ENCODE data around the gene GMNN.
"Not testable (repeated sequence)": the region's sequence is repeated elsewhere in the genome, so short reads cannot be mapped to it uniquely, and the experiment has no call there.

DNA sequence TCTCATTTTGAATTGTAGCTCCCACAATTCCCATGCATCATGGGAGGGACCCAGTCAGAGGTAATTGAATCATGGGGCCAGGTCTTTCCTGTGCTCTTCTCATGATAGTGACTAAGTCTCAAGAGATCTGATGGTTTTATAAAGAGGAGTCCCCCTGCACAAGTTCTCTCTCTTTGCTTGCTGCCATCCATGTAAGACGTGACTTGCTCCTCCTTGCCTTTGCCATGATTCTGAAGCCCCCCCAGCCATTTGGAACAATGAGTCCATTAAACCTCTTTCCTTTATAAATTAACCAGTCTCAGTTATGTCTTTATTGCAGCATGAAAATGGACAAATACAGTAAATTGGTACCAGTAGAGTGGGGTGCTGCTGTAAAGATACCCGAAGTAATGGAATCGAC is 44.1 kb upstream of the GMNN start:
- TF ChIP-seq, protein P1, sequence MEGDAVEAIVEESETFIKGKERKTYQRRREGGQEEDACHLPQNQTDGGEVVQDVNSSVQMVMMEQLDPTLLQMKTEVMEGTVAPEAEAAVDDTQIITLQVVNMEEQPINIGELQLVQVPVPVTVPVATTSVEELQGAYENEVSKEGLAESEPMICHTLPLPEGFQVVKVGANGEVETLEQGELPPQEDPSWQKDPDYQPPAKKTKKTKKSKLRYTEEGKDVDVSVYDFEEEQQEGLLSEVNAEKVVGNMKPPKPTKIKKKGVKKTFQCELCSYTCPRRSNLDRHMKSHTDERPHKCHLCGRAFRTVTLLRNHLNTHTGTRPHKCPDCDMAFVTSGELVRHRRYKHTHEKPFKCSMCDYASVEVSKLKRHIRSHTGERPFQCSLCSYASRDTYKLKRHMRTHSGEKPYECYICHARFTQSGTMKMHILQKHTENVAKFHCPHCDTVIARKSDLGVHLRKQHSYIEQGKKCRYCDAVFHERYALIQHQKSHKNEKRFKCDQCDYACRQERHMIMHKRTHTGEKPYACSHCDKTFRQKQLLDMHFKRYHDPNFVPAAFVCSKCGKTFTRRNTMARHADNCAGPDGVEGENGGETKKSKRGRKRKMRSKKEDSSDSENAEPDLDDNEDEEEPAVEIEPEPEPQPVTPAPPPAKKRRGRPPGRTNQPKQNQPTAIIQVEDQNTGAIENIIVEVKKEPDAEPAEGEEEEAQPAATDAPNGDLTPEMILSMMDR (IDR thresholded peaks at IDR 0.05; ENCODE audit: low read length): not testable (repeated sequence)
- not testable (repeated sequence) for TF ChIP-seq EZH2 (optimal IDR thresholded peaks at IDR 0.05; ENCODE audit: low read depth, low read length)
